HCT116 (cell line): ENCODE measurements around the gene NEK6. TPM values are rescaled to one million over a fixed set of nuclear protein-coding genes. Genes with fewer than 3 reads are reported as not detected.

ENCODE experiments used
- ATAC-seq: fragments of 200-7000 bp; cut with Tn5 transposase; 2 replicates; pipeline ENCODE4 v1.9.1; 2020; ENCODE audit warnings: mild to moderate bottlenecking, moderate library complexity
- BruUV-seq: library from RNA; stranded (reverse); fragments of 400-500 nt; replicated peaks from 2 replicates; lab custom pipeline; 2021; lab: Mats Ljungman, UMichigan
- CTCF ChIA-PET: fragments of 300-600 bp; sonication (Branson Sonifier 250); formaldehyde crosslinking; loops from one replicate; lab custom pipeline; 2021; ENCODE audit warnings: antibody characterized with exemption; lab: Charles Lee
- POLR2A ChIA-PET: fragments of 300-600, 350-600 bp; sonication (Branson Sonifier 250); formaldehyde crosslinking; loops from one replicate; lab custom pipeline; 2021; ENCODE audit warnings: antibody characterized with exemption; lab: Charles Lee
- RAD21 ChIA-PET, 2 experiments: fragments of 300-600 bp; sonication (Branson Sonifier 250); formaldehyde crosslinking; loops; one replicate each; lab custom pipeline; 2023; ENCODE audit warnings: low total read pairs in 2 of 2; ENCODE audit not compliant: uncharacterized antibody in 2 of 2, unreplicated experiment in 2 of 2, low non-redundant PET in 1 of 2; lab: Charles Lee
- DNase-seq: peaks from one replicate; pipeline ENCODE4 v3.0.0-alpha.2; 2010; ENCODE audit warnings: low read depth, low spot score
- H2AFZ ChIP-seq: fragments of 200-600 bp; shearing (Covaris generic), sonication (generic); 2 replicates; pipeline ENCODE4 v1.6.1; 2017; ENCODE audit warnings: low read depth, mixed run types, mixed read lengths, antibody characterized with exemption, low read length; ENCODE audit not compliant: poor library complexity, severe bottlenecking
- H3K27ac ChIP-seq: 2 replicates; pipeline ENCODE4 v1.5.1; 2012; ENCODE audit warnings: low read depth, low read length
- H3K27me3 ChIP-seq: fragments of 200-600 bp; sonication (generic); 2 replicates; pipeline ENCODE4 v1.6.1; 2016; ENCODE audit warnings: mixed run types, low read length, mixed read lengths; ENCODE audit not compliant: insufficient read depth
- H3K36me3 ChIP-seq, 2 experiments: fragments of 200-500 bp in 1 of 2; fragments of 200-600 bp in 1 of 2; sonication (Bioruptor generic) in 1 of 2; sonication (generic) in 1 of 2; 2 replicates each; pipeline versions ENCODE4 v1.5.1 to v1.6.1; 2014 to 2016; ENCODE audit warnings: low read length in 2 of 2, inconsistent platforms in 1 of 2, mixed read lengths in 1 of 2, mixed run types in 1 of 2; ENCODE audit not compliant: insufficient read depth in 2 of 2, control insufficient read depth in 1 of 2
- H3K4me1 ChIP-seq, 2 experiments: fragments of 200-600 bp in 1 of 2; sonication (generic) in 1 of 2; 2 replicates each; pipeline versions ENCODE4 v1.5.1 to v1.6.1; 2012 to 2017; ENCODE audit warnings: low read length in 2 of 2, inconsistent platforms in 1 of 2, mild to moderate bottlenecking in 1 of 2, mixed read lengths in 1 of 2, mixed run types in 1 of 2, moderate library complexity in 1 of 2; ENCODE audit not compliant: insufficient read depth in 2 of 2, control insufficient read depth in 1 of 2
- H3K4me2 ChIP-seq: fragments of 200-600 bp; sonication (generic); 2 replicates; pipeline ENCODE4 v1.6.1; 2017; ENCODE audit warnings: mixed run types, low read length, mixed read lengths
- H3K4me3 ChIP-seq, 2 experiments: fragments of 200-600 bp in 1 of 2; sonication (generic) in 1 of 2; replicated peaks in 1 of 2; 2 replicates each; pipeline ENCODE4 v1.5.1; 2011 to 2016; ENCODE audit warnings: low read length in 2 of 2, control low read depth in 1 of 2, low read depth in 1 of 2, mild to moderate bottlenecking in 1 of 2, mixed read lengths in 1 of 2, mixed run types in 1 of 2
- H3K79me2 ChIP-seq: fragments of 200-600 bp; sonication (generic); 2 replicates; pipeline ENCODE4 v1.6.1; 2017; ENCODE audit warnings: mild to moderate bottlenecking, mixed run types, low read length, moderate library complexity, mixed read lengths; ENCODE audit not compliant: insufficient read depth
- H3K9ac ChIP-seq: fragments of 200-600 bp; sonication (generic); 2 replicates; pipeline ENCODE4 v1.6.1; 2016; ENCODE audit warnings: low read length, mixed read lengths
- H3K9me2 ChIP-seq: fragments of 200-600 bp; sonication (generic), shearing (Covaris generic); 2 replicates; pipeline ENCODE4 v1.6.1; 2017; ENCODE audit warnings: mixed run types, mild to moderate bottlenecking, moderate library complexity; ENCODE audit not compliant: insufficient read depth
- H3K9me3 ChIP-seq, 2 experiments: fragments of 200-500 bp in 1 of 2; fragments of 200-600 bp in 1 of 2; sonication (Bioruptor generic) in 1 of 2; sonication (generic) in 1 of 2; 2 replicates each; pipeline ENCODE4 v1.6.1; 2014 to 2017; ENCODE audit warnings: low read length in 2 of 2, mixed read lengths in 2 of 2, inconsistent platforms in 1 of 2, low read depth in 1 of 2, mild to moderate bottlenecking in 1 of 2, mixed run types in 1 of 2, moderate library complexity in 1 of 2; ENCODE audit not compliant: control insufficient read depth in 1 of 2, insufficient read depth in 1 of 2
- H4K20me1 ChIP-seq: fragments of 200-600 bp; sonication (generic), shearing (Covaris generic); 2 replicates; pipeline ENCODE4 v1.6.1; 2017; ENCODE audit warnings: mixed run types, mild to moderate bottlenecking, moderate library complexity; ENCODE audit not compliant: insufficient read depth
- ATF3 ChIP-seq: IDR thresholded peaks from 2 replicates; pipeline ENCODE4 v1.6.1; 2012
- CBX3 ChIP-seq: IDR thresholded peaks from 2 replicates; pipeline ENCODE4 v1.6.1; 2012; ENCODE audit warnings: low read depth
- CEBPB ChIP-seq: IDR thresholded peaks from 2 replicates; pipeline ENCODE4 v1.6.1; 2012; ENCODE audit warnings: low read depth
- EGR1 ChIP-seq: IDR thresholded peaks from 2 replicates; pipeline ENCODE4 v1.6.1; 2012; ENCODE audit warnings: low read depth
- EZH2 ChIP-seq: fragments of 200-600 bp; sonication (generic); IDR thresholded peaks from 2 replicates; pipeline ENCODE4 v1.6.1; 2017; ENCODE audit warnings: antibody characterized with exemption, mixed run types
- FOSL1 ChIP-seq: IDR thresholded peaks from 2 replicates; pipeline ENCODE4 v1.6.1; 2012; ENCODE audit warnings: low read depth
- JUND ChIP-seq: IDR thresholded peaks from 2 replicates; pipeline ENCODE4 v1.6.1; 2012
- MAX ChIP-seq: IDR thresholded peaks from 2 replicates; pipeline ENCODE4 v1.6.1; 2012
- POLR2AphosphoS5 ChIP-seq: IDR thresholded peaks from 2 replicates; pipeline ENCODE4 v1.6.1; 2011; ENCODE audit warnings: mild to moderate bottlenecking, low read depth, low read length, moderate library complexity
- SIN3A ChIP-seq: IDR thresholded peaks from 2 replicates; pipeline ENCODE4 v1.6.1; 2012; ENCODE audit warnings: low read depth
- SRF ChIP-seq: IDR thresholded peaks from 2 replicates; pipeline ENCODE4 v1.6.1; 2012; ENCODE audit warnings: low read depth
- TCF7L2 ChIP-seq: IDR thresholded peaks from 2 replicates; pipeline ENCODE4 v1.7.0; 2011; ENCODE audit warnings: borderline replicate concordance, inconsistent platforms; ENCODE audit not compliant: insufficient read depth, insufficient read length; ENCODE audit errors: extremely low read depth
- YY1 ChIP-seq: IDR thresholded peaks from 2 replicates; pipeline ENCODE4 v1.6.1; 2011; ENCODE audit warnings: low read length, low read depth, moderate library complexity, mild to moderate bottlenecking; ENCODE audit not compliant: insufficient replicate concordance; ENCODE audit errors: extremely low read depth
- ZFX ChIP-seq: fragments of 450-650 bp; IDR thresholded peaks from 2 replicates; pipeline ENCODE4 v1.6.1; 2017
- intact Hi-C: fragments of 100-400 bp; cut with micrococcal nuclease; formaldehyde crosslinking; loops from 2 replicates; pipeline ENCODE4 v1.10.0; 2022
- total RNA-seq: library from RNA; stranded (reverse); gene quantifications from one replicate; pipeline ENCODE4 v1.2.1, GENCODE V29; 2021; ENCODE audit not compliant: unreplicated experiment

NEK6 gene
- total RNA-seq, 1 experiment from 2014 or later: 40.8 TPM

- RAD21 ChIA-PET: no interaction called here
- Histone ChIP-seq H3K79me2 (peaks cover 100% of the 10 kb centered on the region), H3K4me2 (no peak overlapping the region), H4K20me1 (peaks cover 22% of the 10 kb centered on the region; the same call in 1 of the 2 replicates), H3K27ac (no peak overlapping the region), H3K4me3 (no peak overlapping the region), H2AFZ (no peak overlapping the region), H3K4me1 (peaks cover 0 to under 1% of the 10 kb centered on the region in 2 experiments; a peak in 2 of 4 replicates), H3K36me3 (peaks cover 0 to 10% of the 10 kb centered on the region in 2 experiments; a peak in 1 of 4 replicates), H3K9ac (no peak overlapping the region), H3K9me2 (no peaks in the 10 kb centered on the region), H3K27me3 (no peaks in the 10 kb centered on the region), H3K9me3 (no peaks in the 10 kb centered on the region)
- POLR2A ChIA-PET: no interaction called here
- no TSS peak for BruUV-seq
- DNase-seq (no peak), ATAC-seq (no peak)
- CTCF ChIA-PET: interaction anchor here (1.0 to 1.4 kb wide), 2 partner anchors 31 to 175 kb away, joined by 3 to 5 read pairs; no protein-coding TSS in a partner anchor
- TF ChIP-seq CBX3 (no peak), JUND (no peak), TCF7L2 (no peak), YY1 (no peak), FOSL1 (no peak), MAX (no peak), SRF (no peak), ATF3 (no peak), CEBPB (no peak), ZFX (no peak), EGR1 (no peak), POLR2AphosphoS5 (no peak), EZH2 (no peak), SIN3A (no peak)
- intact Hi-C loops: no loop called here
These were observed 103.4 kb downstream of the NEK6 start for GRCh38 chr9:124361128-124361527.
